GDM1 (cell line): ENCODE measurements around the gene CGB7.
"Not testable (repeated sequence)": the region's sequence is repeated elsewhere in the genome, so short reads cannot be mapped to it uniquely, and the experiment has no call there.

ENCODE experiments used
- DNase-seq: peaks from one replicate; lab custom pipeline; 2025; lab: John Stamatoyannopoulos, UW

The CGB7 gene

GRCh38 chr19:49073514-49074378, 16.2 kb upstream of the CGB7 start:
- DNase-seq, result no peak

- DNase-seq, result no peak
These were observed 14.5 kb upstream of the CGB7 start for GRCh38 chr19:49071860-49072547.

DNA sequence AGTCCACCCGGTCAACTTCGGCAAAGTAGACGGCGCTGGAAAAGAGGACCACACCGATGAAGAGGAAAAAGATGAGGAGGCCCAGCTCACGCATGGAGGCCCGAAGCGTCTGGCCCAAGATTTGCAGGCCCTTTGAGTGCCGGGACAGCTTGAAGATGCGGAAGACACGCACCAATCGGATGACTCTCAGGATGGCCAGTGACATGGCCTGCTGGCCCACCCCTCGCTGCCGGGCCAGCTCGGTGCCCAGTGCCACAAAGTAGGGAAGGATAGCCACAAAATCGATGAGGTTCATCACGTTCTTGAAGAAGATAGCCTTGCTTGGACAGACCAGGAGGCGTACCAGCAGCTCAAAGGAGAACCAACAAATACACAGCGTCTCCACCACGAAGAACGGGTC, 12.9 kb upstream of the CGB7 start:
- no peak for DNase-seq

- DNase-seq, result no peak
These were observed 11.5 kb upstream of the CGB7 start for GRCh38 chr19:49069026-49069425.

GRCh38 chr19:49067554-49067953, 10.0 kb upstream of the CGB7 start:
- no peak for DNase-seq

DNA sequence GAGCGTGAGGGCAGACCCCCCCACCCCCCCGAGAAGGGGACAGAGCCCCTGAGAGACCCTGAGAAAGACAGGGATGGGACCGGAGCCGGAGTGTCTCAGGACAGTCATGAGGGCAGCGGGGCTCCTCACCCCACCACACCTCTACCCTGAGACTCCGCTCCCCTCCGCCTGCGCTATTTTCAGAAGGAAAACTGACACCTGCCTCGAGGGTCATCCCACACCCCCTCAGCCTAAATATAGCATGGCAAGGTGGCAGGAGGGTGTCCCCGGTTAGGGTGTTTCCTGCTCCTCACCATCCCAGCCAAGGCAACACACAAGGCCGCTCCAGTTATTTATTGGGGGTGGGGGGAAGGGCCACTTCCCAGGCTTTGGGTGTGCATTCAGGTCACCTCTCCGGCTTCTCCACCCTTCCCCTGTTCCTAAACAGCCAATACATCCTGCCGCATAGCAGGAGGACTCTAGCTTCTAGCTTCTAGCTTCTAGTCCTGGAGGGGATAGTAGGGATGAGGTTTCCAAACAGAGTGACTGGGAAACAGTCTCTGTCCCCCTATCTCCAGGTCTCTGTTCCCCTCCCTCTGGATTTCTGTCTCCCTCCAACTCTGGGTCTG, 8.5 kb upstream of the CGB7 start:
- DNase-seq, result no peak

- DNase-seq, result no peak
These were observed 7.4 kb upstream of the CGB7 start, which contains the start of gene NTF4 for GRCh38 chr19:49064768-49065611. NTF4 (minus strand) TSS chr19:49064818; CDS start chr19:49061997, 2,821 bp downstream.

DNA sequence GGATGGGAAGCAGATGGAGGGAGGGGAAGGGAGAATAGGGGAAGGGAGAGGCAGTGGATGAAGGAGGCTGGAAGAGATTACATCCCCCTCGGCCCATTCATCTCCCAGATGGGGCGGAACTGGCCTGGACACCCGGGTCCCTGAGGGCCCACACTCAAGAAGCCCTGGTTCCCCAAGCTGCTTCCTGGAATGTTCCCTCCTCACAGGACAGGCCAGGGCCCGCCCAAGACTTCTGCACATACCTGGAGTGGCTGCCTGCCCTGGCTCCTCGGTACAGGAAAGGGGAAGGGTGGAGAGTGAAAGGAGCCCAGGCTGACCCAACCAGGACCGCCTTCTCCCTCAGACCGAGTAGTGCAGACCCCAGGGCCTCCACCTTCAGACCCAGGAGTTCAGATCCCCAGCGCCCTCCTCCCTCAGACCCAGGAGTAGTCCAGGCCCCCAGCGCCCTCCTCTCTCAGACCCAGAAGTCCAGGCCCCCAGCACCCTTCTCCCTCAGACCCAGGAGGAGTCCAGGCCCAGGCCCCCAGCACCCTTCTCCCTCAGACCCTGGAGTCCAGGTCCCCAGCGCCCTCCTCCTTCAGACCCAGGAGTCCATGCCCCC, 6.6 kb upstream of the CGB7 start:
- DNase-seq, result no peak

DNA sequence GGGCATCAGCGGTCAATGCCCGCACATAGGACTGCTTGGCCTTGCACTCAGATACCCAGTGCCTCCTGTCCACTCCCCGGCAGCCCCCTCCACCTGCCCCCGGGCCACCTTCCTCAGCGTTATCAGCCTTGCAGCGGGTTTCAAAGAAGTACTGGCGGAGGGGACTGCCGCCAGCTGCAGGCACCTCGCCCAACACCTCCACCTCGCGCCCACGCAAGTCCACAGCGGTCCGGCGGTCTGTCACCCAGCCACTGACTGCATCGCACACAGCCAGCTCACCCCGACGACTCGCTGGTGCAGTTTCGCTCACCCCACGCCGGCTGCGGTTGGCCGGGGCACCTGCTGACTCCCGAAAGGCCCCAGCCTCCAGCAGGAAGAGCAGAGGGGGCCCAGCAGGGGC, 3.9 kb upstream of the CGB7 start:
- DNase-seq, result no peak

- no peak for DNase-seq
These were observed 3.5 kb upstream of the CGB7 start for GRCh38 chr19:49061000-49061399.

- no peak for DNase-seq
These were observed 1.5 kb upstream of the CGB7 start for GRCh38 chr19:49059053-49059452.

- no peak for DNase-seq
These were observed 1.0 kb upstream of the CGB7 start for GRCh38 chr19:49058562-49058961.

DNA sequence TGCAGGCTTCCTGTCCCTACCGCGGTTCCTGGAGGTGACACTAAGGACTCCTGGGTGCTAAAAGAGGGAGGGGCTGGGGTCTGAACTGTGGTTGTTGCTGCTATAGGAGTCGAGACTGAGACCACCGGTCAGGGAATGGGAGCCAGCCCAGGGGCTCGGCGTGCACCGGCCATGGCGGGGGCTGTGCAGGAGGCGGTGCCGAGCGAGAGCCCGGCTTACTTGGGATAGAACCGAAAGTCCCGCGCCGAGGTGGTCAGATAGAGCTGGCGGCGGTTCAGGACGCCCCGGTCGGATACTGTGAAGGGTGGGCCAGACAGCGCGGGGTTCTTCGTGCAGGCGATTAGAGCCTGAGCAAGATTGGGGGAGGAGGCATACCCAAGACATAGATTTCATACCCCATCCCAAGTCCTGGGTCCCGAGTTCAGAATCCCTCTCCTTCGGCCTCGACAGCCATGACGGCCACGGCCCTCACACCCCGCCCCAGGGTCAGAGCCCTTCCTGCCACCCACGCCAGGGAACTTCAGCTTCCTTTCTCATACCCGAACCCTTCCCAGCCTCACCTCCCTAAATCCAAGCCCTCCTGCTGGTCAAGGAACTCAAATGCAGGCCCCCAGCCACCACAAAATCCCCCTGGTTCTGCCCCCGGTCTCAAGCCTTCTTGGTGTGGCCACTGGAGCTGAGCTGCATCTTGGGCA, 500 bp downstream of the CGB7 start:
- DNase-seq, result not testable (repeated sequence)

DNA sequence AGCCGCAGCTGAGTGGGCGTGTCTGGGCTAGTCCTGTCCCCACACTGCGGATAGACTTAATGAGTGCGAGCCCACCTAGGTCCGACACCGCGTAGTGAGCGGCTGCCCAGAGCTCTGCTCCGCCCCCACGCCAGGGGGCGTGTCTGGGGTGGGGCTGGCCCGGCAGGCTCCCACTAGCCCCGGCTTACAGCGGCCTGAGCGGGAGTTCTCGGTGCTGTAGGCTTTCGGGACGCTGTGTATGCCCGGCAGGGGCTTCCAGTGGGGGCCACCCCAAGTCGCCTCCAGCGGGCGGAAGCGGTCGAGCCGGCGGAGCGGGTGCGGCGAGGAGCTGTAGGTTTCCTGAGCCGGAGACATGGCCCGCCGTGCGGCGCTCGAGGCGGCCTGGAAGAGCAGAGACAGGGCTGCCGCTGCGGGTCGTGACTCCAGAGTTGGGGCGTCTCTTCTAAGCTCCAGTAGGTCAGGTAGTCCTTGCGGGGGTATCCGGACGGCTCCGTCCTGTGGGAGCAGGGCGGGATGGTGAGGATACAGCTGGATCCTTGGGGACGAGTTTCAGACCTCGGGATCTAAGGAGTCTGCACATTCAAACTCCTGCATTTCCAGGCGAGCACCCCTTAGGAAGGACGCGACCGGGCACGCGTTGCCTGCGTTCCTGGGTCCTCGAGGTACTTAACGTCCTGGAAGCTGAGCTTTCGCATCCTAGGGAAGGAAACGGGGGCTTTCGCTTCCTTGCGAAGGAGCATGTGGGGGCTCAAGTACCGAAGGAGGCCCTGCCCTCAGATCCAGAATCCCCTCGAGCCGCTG, 1.2 kb downstream of the CGB7 start:
- DNase-seq, result no peak

- not testable (repeated sequence) for DNase-seq
These were observed 7.0 kb downstream of the CGB7 start for GRCh38 chr19:49050376-49051033.

- not testable (repeated sequence) for DNase-seq
These were observed 7.7 kb downstream of the CGB7 start for GRCh38 chr19:49049834-49050233.

- not testable (repeated sequence) for DNase-seq
These were observed 8.5 kb downstream of the CGB7 start, which contains the start of gene CGB8 for GRCh38 chr19:49049011-49049410. CGB8 (minus strand) TSS chr19:49049111; CDS start chr19:49048739, 372 bp downstream.

DNA sequence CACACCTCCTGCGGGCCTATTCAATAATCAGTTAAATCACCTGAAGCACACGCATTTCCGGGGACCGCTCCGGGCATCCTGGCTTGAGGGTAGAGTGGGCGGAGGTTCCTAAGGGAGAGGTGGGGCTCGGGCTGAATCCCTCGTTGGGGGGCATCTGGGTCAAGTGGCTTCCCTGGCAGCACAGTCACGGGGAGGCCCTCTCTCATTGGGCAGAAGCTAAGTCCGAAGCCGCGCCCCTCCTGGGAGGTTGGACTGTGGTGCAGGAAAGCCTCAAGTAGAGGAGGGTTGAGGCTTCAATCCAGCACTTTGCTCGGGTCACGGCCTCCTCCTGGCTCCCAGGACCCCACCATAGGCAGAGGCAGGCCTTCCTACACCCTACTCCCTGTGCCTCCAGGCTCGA, 14.0 kb downstream of the CGB7 start, which contains the start of gene CGB5:
Gene CGB5, plus strand, starts transcription at position 301 of the 400 bp plus-strand sequence. CDS start 362 bp downstream, outside the sequence.
- DNase-seq, result not testable (repeated sequence)

GRCh38 chr19:49042666-49043065, 14.9 kb downstream of the CGB7 start:
- DNase-seq, result not testable (repeated sequence)
